B cell (primary cell): ENCODE results near the gene PCSK6.

Experiments used
- CTCF ChIP-seq: fragments of 200-600 bp; IDR thresholded peaks from one replicate; pipeline ENCODE4 v1.8.0; 2022; ENCODE audit warnings: antibody characterized with exemption, mild to moderate bottlenecking
- EZH2 ChIP-seq: IDR thresholded peaks from 2 replicates; pipeline ENCODE4 v1.6.1; 2012; ENCODE audit warnings: borderline replicate concordance, low read depth, mild to moderate bottlenecking, moderate library complexity, low read length; ENCODE audit not compliant: insufficient read depth, poor library complexity, severe bottlenecking

- no peak for TF ChIP-seq CTCF
- no peak for TF ChIP-seq EZH2
Observed at GRCh38 chr15:101386006-101386405, 103.5 kb downstream of the PCSK6 start.
